Sigmoid colon (tissue), 4 donors: ENCODE measurements around the gene MAPKAPK3.

Experiments
- EP300 ChIP-seq, 4 donors: sonication (generic); formaldehyde crosslinking; IDR thresholded peaks; one replicate each; pipeline ENCODE4 v1.6.1; 2017; ENCODE audit warnings: antibody characterized with exemption in 4 of 4
- POLR2A ChIP-seq, 2 donors: fragments of 450-650 bp; IDR thresholded peaks; one replicate each; pipeline ENCODE4 v1.6.1; 2016; ENCODE audit warnings: antibody characterized with exemption in 2 of 2, mild to moderate bottlenecking in 2 of 2, moderate library complexity in 2 of 2
- POLR2AphosphoS5 ChIP-seq, 4 donors: sonication (generic); formaldehyde crosslinking; IDR thresholded peaks; one replicate each; pipeline ENCODE4 v1.6.1; 2017; ENCODE audit warnings: antibody characterized with exemption in 4 of 4
- TF ChIP-seq, protein P1 (sequence below), 4 experiments: fragments of 450-650 bp in 3 of 4; fragments of 200-600 bp in 1 of 4; IDR thresholded peaks; one replicate each; pipeline ENCODE4 v1.5.1; 2016 to 2019; ENCODE audit warnings: antibody characterized with exemption in 4 of 4, mild to moderate bottlenecking in 3 of 4, moderate library complexity in 2 of 4

GRCh38 chr3:50616770-50617095 is 218 bp upstream of the MAPKAPK3 start:
- TF ChIP-seq, protein P1, sequence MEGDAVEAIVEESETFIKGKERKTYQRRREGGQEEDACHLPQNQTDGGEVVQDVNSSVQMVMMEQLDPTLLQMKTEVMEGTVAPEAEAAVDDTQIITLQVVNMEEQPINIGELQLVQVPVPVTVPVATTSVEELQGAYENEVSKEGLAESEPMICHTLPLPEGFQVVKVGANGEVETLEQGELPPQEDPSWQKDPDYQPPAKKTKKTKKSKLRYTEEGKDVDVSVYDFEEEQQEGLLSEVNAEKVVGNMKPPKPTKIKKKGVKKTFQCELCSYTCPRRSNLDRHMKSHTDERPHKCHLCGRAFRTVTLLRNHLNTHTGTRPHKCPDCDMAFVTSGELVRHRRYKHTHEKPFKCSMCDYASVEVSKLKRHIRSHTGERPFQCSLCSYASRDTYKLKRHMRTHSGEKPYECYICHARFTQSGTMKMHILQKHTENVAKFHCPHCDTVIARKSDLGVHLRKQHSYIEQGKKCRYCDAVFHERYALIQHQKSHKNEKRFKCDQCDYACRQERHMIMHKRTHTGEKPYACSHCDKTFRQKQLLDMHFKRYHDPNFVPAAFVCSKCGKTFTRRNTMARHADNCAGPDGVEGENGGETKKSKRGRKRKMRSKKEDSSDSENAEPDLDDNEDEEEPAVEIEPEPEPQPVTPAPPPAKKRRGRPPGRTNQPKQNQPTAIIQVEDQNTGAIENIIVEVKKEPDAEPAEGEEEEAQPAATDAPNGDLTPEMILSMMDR (IDR thresholded peaks at IDR 0.05), result no peak
- TF ChIP-seq POLR2A (IDR thresholded peaks at IDR 0.05) (no peak), EP300 (IDR thresholded peaks at IDR 0.05) (no peak), POLR2AphosphoS5 (IDR thresholded peaks at IDR 0.05) (peak in 3 of 4 donors; percentile 33 to 69 (median 49))
